Endothelial cell of umbilical vein (primary cell): Measurements from ENCODE around the gene PRKCI.

Experiments
- JUN ChIP-seq: IDR thresholded peaks from 2 replicates; pipeline ENCODE4 v1.6.1; 2011; ENCODE audit warnings: borderline replicate concordance, low read depth; ENCODE audit not compliant: insufficient read length, insufficient read depth
- POLR2A ChIP-seq: IDR thresholded peaks from 2 replicates; pipeline ENCODE4 v1.6.1; 2012; ENCODE audit warnings: low read depth, mild to moderate bottlenecking, control low read depth, low read length
- POLR2AphosphoS5 ChIP-seq: IDR thresholded peaks from 2 replicates; pipeline ENCODE4 v1.6.1; 2012; ENCODE audit warnings: low read depth, mild to moderate bottlenecking, control low read depth, low read length, moderate library complexity; ENCODE audit not compliant: insufficient read depth
- TF ChIP-seq, protein P1 (sequence below): IDR thresholded peaks from 2 replicates; pipeline ENCODE4 v1.6.1; 2011; ENCODE audit not compliant: insufficient read depth, insufficient read length
- TF ChIP-seq, protein P2 (sequence below), 2 donors: IDR thresholded peaks; 1 replicate in 1 of 2; 2 replicates in 1 of 2; pipeline ENCODE4 v1.5.1; 2011; ENCODE audit warnings: low read length in 2 of 2, mild to moderate bottlenecking in 2 of 2, moderate library complexity in 2 of 2, control low read depth in 1 of 2, inconsistent platforms in 1 of 2, low read depth in 1 of 2; ENCODE audit not compliant: insufficient read depth in 1 of 2; ENCODE audit errors: extremely low read depth in 1 of 2

DNA sequence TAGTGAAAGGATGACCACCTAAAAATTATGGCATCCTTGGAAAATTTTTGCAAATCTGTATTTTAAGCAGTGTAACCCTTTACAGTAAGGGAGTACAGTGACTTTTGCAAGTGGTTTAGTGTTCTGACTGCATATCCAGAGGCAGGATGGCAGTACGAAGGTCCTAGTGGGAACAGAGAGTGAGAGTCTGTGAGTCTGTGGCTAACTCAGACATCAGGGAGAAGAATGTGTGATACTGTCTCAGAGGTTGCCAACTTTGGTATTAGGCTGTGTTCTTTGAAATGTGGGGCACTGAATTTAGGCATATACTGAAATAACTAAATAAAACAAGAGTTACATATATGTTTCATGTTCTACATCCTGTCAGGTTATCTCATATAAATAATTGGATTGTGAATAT, 25.7 kb downstream of the PRKCI start:
- TF ChIP-seq, protein P1, sequence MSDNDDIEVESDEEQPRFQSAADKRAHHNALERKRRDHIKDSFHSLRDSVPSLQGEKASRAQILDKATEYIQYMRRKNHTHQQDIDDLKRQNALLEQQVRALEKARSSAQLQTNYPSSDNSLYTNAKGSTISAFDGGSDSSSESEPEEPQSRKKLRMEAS: no peak
- TF ChIP-seq, protein P2, sequence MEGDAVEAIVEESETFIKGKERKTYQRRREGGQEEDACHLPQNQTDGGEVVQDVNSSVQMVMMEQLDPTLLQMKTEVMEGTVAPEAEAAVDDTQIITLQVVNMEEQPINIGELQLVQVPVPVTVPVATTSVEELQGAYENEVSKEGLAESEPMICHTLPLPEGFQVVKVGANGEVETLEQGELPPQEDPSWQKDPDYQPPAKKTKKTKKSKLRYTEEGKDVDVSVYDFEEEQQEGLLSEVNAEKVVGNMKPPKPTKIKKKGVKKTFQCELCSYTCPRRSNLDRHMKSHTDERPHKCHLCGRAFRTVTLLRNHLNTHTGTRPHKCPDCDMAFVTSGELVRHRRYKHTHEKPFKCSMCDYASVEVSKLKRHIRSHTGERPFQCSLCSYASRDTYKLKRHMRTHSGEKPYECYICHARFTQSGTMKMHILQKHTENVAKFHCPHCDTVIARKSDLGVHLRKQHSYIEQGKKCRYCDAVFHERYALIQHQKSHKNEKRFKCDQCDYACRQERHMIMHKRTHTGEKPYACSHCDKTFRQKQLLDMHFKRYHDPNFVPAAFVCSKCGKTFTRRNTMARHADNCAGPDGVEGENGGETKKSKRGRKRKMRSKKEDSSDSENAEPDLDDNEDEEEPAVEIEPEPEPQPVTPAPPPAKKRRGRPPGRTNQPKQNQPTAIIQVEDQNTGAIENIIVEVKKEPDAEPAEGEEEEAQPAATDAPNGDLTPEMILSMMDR (IDR thresholded peaks at IDR 0.05; ENCODE audit: extremely low read depth in 1 of 2, insufficient read depth in 1 of 2, low read depth in 1 of 2, low read length in 2 of 2): no peak
- TF ChIP-seq POLR2AphosphoS5: no peak
- TF ChIP-seq POLR2A: no peak
- no peak for TF ChIP-seq JUN
